ENCODE data around the gene GNAT1.

Gene GNAT1

GRCh38 chr3:50167069-50167840 is 24.2 kb upstream of the GNAT1 start:
- H3K4me3 ChIP-seq (replicated peaks in 1 of 2; ENCODE audit: low read depth in 2 of 2, low read length in 2 of 2) = no peak overlapping the region
- TF ChIP-seq CTCF (IDR thresholded peaks at IDR 0.05; ENCODE audit: low read depth, low read length) = no peak

GRCh38 chr3:50167841-50168209 is 23.6 kb upstream of the GNAT1 start:
- DNase-seq (ENCODE audit: low read depth in 2 of 2) = no peak
- no peak overlapping the region for H3K4me3 ChIP-seq (replicated peaks in 1 of 2; ENCODE audit: low read depth in 2 of 2, low read length in 2 of 2)
- TF ChIP-seq CTCF (IDR thresholded peaks at IDR 0.05; ENCODE audit: low read depth, low read length) = no peak

More at GRCh38 chr3:50167069-50167840, 24.2 kb upstream of the GNAT1 start:
- DNase-seq (ENCODE audit: low read depth in 2 of 2) = no peak

- no peak overlapping the region for H3K4me3 ChIP-seq (replicated peaks in 1 of 2; ENCODE audit: low read depth in 2 of 2, low read length in 2 of 2)
- no peak for TF ChIP-seq CTCF (IDR thresholded peaks at IDR 0.05; ENCODE audit: low read depth, low read length)
- DNase-seq (ENCODE audit: low read depth in 2 of 2) = no peak
Observed at GRCh38 chr3:50168388-50168787, 23.0 kb upstream of the GNAT1 start.

- no peak for TF ChIP-seq CTCF (IDR thresholded peaks at IDR 0.05; ENCODE audit: low read depth, low read length)
- no peak for DNase-seq (ENCODE audit: low read depth in 2 of 2)
- H3K4me3 ChIP-seq (replicated peaks in 1 of 2; ENCODE audit: low read depth in 2 of 2, low read length in 2 of 2) = no peak overlapping the region
Observed at GRCh38 chr3:50168791-50169190, 22.6 kb upstream of the GNAT1 start.

GRCh38 chr3:50169232-50169832 is 22.1 kb upstream of the GNAT1 start:
- TF ChIP-seq CTCF (IDR thresholded peaks at IDR 0.05; ENCODE audit: low read depth, low read length) = no peak
- no peak for DNase-seq (ENCODE audit: low read depth in 2 of 2)

GRCh38 chr3:50169858-50170257 is 21.6 kb upstream of the GNAT1 start:
- TF ChIP-seq CTCF (IDR thresholded peaks at IDR 0.05; ENCODE audit: low read depth, low read length) = no peak
- no peak for DNase-seq (ENCODE audit: low read depth in 2 of 2)
- no peak overlapping the region for H3K4me3 ChIP-seq (replicated peaks in 1 of 2; ENCODE audit: low read depth in 2 of 2, low read length in 2 of 2)

More at GRCh38 chr3:50169232-50169832, 22.1 kb upstream of the GNAT1 start:
- H3K4me3 ChIP-seq (replicated peaks in 1 of 2; ENCODE audit: low read depth in 2 of 2, low read length in 2 of 2) = no peak overlapping the region

Data from cardiac fibroblast (primary cell).